A673 (cell line): ENCODE measurements around the gene PAPSS2. TPM values are rescaled to one million over a fixed set of nuclear protein-coding genes. Genes with fewer than 3 reads are reported as not detected.

Experiments used
- BruUV-seq: library from RNA; stranded (reverse); fragments of 400-500 nt; replicated peaks from 2 replicates; lab custom pipeline; 2021; lab: Mats Ljungman, UMichigan
- CTCF ChIA-PET: fragments of 300-600 bp; sonication (Branson Sonifier 250); formaldehyde crosslinking; loops from one replicate; lab custom pipeline; 2022; ENCODE audit warnings: antibody characterized with exemption; lab: Charles Lee
- POLR2A ChIA-PET: fragments of 300-600 bp; sonication (Branson Sonifier 250); formaldehyde crosslinking; loops from one replicate; lab custom pipeline; 2022; ENCODE audit warnings: antibody characterized with exemption; ENCODE audit not compliant: low non-redundant PET; lab: Charles Lee
- DNase-seq: peaks from one replicate; pipeline ENCODE4 v3.0.0-alpha.2; 2015; ENCODE audit warnings: low spot score
- H3K27ac ChIP-seq: fragments of 200-600 bp; sonication (generic); 2 replicates; pipeline ENCODE4 v1.5.1; 2016; ENCODE audit warnings: mixed run types, low read depth, mild to moderate bottlenecking, mixed read lengths, antibody characterized with exemption, low read length; ENCODE audit not compliant: poor library complexity, severe bottlenecking
- H3K27me3 ChIP-seq: fragments of 200-600 bp; sonication (generic); replicated peaks from 2 replicates; pipeline ENCODE4 v1.6.1; 2017; ENCODE audit warnings: mixed run types, low read depth, mild to moderate bottlenecking, mixed read lengths, antibody characterized with exemption, low read length; ENCODE audit not compliant: insufficient read depth, poor library complexity
- H3K36me3 ChIP-seq: fragments of 200-600 bp; sonication (generic); 2 replicates; pipeline ENCODE4 v1.6.1; 2016; ENCODE audit warnings: mixed run types, mild to moderate bottlenecking, mixed read lengths, antibody characterized with exemption, low read length; ENCODE audit not compliant: insufficient read depth, poor library complexity, severe bottlenecking
- H3K4me1 ChIP-seq: fragments of 200-600 bp; sonication (generic); 2 replicates; pipeline ENCODE4 v1.6.1; 2017; ENCODE audit warnings: mixed run types, mild to moderate bottlenecking, mixed read lengths, antibody characterized with exemption, low read length; ENCODE audit not compliant: insufficient read depth, poor library complexity, severe bottlenecking
- H3K4me3 ChIP-seq: fragments of 200-600 bp; sonication (generic); 2 replicates; pipeline ENCODE4 v1.5.1; 2016; ENCODE audit warnings: low read depth, mixed run types, mild to moderate bottlenecking, mixed read lengths, low read length; ENCODE audit not compliant: poor library complexity, severe bottlenecking
- H3K9me3 ChIP-seq: fragments of 200-600 bp; sonication (generic); 2 replicates; pipeline ENCODE4 v1.6.1; 2016; ENCODE audit warnings: mixed run types, low read depth, mild to moderate bottlenecking, mixed read lengths, antibody characterized with exemption, low read length; ENCODE audit not compliant: poor library complexity, severe bottlenecking
- CTCF ChIP-seq: fragments of 300-800, 200-600 bp; sonication (generic); conservative IDR thresholded peaks from 2 replicates; pipeline ENCODE4 v1.5.1; 2017; ENCODE audit warnings: low read depth, mild to moderate bottlenecking, antibody characterized with exemption, low read length, moderate library complexity, mixed read lengths
- EZH2 ChIP-seq: fragments of 200-600 bp; sonication (generic); IDR thresholded peaks from 2 replicates; pipeline ENCODE4 v1.6.1; 2017; ENCODE audit warnings: borderline replicate concordance, low read depth, mild to moderate bottlenecking, mixed read lengths, antibody characterized with exemption, low read length; ENCODE audit not compliant: poor library complexity, severe bottlenecking
- intact Hi-C: fragments of 100-400 bp; cut with micrococcal nuclease; formaldehyde crosslinking; loops from one replicate; pipeline ENCODE4 v1.10.0; 2022; ENCODE audit not compliant: unreplicated experiment
- total RNA-seq: library from RNA; stranded (reverse); gene quantifications from 2 replicates; pipeline ENCODE4 v1.2.3, GENCODE V29; 2021

PAPSS2 gene
- total RNA-seq, 1 experiment from 2014 or later = 14.0 TPM

- Histone ChIP-seq H3K9me3 (no peaks in the 10 kb centered on the region), H3K36me3 (no peaks in the 10 kb centered on the region), H3K27me3 (no peaks in the 10 kb centered on the region), H3K4me1 (no peaks in the 10 kb centered on the region), H3K27ac (no peak overlapping the region), H3K4me3 (no peak overlapping the region)
- ChIA-PET CTCF (no interaction called here), POLR2A (no interaction called here)
- intact Hi-C loops = no loop called here
- BruUV-seq = no TSS peak
- no peak for DNase-seq
- TF ChIP-seq EZH2 = no peak
- no peak for TF ChIP-seq CTCF
These were observed 18.6 kb downstream of the PAPSS2 start for GRCh38 chr10:87678302-87678701.

GRCh38 chr10:87683356-87683755 lies 23.7 kb downstream of the PAPSS2 start:
- intact Hi-C loops = no loop called here
- BruUV-seq = no TSS peak
- Histone ChIP-seq H3K4me1 (no peaks in the 10 kb centered on the region), H3K27me3 (no peaks in the 10 kb centered on the region), H3K9me3 (no peaks in the 10 kb centered on the region), H3K4me3 (no peak overlapping the region), H3K27ac (no peak overlapping the region), H3K36me3 (no peaks in the 10 kb centered on the region)
- no peak for DNase-seq
- ChIA-PET POLR2A (no interaction called here), CTCF (no interaction called here)
- TF ChIP-seq CTCF = no peak
- TF ChIP-seq EZH2 = no peak

- DNase-seq = no peak
- no peak for TF ChIP-seq CTCF
- no peak for TF ChIP-seq EZH2
- CTCF ChIA-PET = no interaction called here
- POLR2A ChIA-PET = interaction anchor here (0.7 kb wide), 1 partner anchor 64 kb away, joined by 3 read pairs; no protein-coding TSS in a partner anchor
- BruUV-seq = no TSS peak
- Histone ChIP-seq H3K27me3 (no peaks in the 10 kb centered on the region), H3K4me1 (no peaks in the 10 kb centered on the region), H3K4me3 (no peak overlapping the region), H3K36me3 (no peaks in the 10 kb centered on the region), H3K9me3 (no peaks in the 10 kb centered on the region), H3K27ac (no peak overlapping the region)
- intact Hi-C loops = no loop called here
These were observed 24.4 kb downstream of the PAPSS2 start for GRCh38 chr10:87684001-87684638.
